GM21423 (cell line): ENCODE measurements around the gene SNX18.
"Not testable (repeated sequence)": the region's sequence is repeated elsewhere in the genome, so short reads cannot be mapped to it uniquely, and the experiment has no call there.

Source experiments
- ATAC-seq: cut with Tn5 transposase; IDR thresholded peaks from one replicate; pipeline ENCODE4 v1.9.1; 2021; ENCODE audit warnings: mild to moderate bottlenecking, moderate library complexity; ENCODE audit not compliant: unreplicated experiment

SNX18 gene

DNA sequence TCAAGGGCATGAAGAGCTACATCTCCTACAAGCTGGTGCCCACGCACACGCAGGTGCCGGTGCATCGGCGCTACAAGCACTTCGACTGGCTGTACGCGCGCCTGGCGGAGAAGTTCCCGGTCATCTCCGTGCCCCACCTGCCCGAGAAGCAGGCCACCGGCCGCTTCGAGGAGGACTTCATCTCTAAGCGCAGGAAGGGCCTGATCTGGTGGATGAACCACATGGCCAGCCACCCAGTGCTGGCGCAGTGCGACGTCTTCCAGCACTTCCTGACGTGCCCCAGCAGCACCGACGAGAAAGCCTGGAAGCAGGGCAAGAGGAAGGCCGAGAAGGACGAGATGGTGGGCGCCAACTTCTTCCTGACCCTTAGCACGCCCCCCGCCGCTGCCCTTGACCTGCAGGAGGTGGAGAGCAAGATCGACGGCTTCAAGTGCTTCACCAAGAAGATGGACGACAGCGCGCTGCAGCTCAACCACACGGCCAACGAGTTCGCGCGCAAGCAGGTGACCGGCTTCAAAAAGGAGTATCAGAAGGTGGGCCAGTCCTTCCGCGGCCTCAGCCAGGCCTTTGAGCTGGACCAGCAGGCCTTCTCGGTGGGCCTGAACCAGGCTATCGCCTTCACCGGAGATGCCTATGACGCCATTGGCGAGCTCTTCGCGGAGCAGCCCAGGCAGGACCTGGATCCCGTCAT lies 1.4 kb downstream of the SNX18 start:
- no peak for ATAC-seq

DNA sequence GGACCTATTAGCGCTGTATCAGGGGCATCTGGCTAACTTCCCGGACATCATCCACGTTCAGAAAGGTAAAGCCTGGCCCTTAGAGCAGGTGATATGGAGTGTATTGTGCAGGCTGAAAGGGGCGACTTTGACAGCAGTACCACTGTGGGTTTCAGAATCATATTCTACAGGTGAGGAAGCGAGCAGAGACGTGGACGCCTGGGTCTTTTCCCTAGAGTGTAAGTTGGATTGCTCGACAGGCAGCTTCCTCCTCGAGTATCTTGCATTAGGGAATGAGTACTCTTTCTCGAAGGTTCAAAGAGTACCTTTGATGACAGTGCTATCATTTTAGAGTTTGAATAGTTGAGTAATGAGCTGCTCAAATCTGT lies 1.9 kb downstream of the SNX18 start:
- ATAC-seq, result no peak

DNA sequence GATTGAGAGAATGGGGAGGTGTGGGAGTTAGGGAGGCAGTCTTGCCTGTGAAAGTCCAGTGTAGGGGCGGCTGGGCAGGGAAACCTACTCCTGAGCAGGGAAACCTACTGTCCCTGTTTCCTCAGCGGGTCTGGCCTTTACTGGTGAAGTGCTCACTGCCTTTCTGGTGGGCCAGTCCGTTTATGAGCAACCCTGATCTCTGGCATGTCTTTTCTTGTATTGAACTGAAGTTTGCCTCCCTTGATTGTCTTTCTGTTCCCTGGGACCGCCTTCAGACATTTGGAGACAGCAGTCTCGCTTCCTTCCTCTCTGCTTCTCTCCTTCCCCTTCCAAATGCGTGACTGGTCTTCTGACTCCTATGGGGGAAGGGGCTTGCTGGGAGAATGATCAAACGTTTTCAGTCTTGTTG lies 2.9 kb downstream of the SNX18 start:
- no peak for ATAC-seq

DNA sequence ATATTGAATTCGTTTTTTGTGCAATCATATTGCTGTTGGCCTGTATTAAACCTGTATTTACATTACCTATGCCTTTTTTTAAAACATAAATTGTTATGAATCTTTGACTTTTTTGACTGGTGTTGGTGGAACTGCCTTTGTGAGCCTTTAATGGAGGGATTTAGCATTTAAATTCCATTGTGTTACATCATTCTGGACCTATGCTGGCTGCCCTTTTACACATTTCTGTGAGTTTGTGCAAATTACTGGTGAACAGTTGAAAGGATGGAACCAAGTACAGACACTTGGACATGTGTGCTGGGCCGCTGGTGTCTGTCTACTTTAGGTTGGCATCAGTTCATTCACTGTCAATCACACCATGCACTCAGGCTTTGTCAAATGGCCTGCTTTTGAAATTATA lies 3.4 kb downstream of the SNX18 start:
- no peak for ATAC-seq

DNA sequence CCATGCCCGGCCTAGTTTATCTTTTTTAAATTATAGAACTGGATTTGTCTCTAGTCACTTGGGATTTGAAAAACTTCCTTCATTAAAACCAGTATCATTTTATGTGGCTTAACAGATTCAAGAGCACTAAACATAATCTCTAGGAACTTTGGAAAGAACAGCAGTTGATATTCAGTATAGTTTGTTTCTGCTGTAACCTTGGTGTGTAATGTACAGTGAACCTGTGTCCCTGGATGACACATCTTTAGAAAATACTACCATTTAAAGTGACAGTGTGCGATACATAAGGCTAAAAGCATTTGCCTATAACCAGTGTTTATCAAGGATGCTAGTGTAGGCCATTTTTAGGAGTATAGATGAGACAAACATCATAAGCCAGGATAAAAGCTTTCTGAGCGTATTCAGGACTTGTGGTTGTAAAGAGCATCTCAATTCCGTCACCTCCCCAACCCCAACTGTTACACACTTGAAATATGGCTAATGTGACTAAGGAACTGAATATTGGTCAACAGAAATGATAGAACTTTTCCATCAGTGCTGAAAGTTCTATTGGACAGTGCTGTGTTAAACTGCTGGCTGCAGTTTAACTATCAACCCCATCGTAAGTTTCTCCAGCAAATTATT lies 4.4 kb downstream of the SNX18 start:
- no peak for ATAC-seq

DNA sequence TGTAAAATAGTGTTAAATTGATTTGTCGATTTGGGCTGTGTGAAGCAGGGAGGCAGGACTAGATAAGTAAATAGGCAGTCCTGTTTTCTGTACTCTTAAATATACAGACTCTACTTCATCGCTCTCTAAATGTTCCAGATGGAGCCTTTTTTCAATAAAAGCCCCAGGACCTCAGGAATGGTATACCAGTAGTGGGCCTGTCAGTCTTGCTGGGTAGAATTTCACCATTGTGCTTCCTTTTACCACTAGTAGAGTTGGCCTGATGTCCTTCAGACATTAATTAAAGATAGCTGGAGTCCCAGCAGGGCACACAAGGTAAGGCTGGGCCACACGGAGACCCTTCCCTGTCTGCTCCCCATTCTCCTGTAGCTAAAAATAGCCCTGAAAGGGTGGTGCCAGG lies 6.0 kb downstream of the SNX18 start:
- ATAC-seq, result no peak

DNA sequence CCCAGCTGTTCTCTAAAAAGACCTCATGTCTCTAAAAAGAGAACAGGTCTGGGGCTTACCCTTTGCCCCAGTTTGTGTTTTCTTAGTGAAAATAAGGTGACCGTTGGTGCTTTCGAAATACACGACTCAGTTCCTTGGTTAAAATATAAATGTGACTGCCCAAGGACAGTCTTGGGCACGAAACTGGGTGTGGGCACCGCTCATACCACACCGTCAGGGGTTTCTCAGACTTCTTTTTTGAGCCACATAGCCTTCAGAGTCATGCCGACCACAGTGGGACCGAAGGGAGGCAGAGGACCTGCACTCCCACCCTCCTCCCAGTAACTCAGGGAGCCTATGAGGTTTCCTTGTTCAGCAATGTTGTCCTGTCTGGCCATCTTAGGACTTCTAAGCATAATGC lies 6.5 kb downstream of the SNX18 start:
- ATAC-seq, result no peak

DNA sequence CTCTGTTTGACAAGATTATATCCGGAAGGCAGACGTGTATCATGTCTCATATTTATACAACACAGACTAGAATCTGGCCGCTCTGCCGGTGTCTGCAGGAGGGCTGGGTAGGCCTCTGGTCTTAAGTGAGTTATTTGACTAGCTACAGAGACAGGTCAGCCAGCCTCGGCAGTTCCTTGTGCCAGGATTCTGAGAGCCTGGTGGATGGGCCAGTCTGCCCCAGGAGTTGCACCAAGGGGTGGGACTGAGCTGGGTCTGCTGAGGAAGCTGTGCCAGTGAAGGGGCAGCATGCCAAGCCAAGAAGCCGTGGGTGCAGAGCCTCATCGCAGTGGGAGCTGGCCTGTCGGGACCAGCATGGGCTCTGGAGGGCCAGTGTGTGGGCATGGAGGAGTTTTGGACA lies 7.1 kb downstream of the SNX18 start:
- ATAC-seq, result no peak

DNA sequence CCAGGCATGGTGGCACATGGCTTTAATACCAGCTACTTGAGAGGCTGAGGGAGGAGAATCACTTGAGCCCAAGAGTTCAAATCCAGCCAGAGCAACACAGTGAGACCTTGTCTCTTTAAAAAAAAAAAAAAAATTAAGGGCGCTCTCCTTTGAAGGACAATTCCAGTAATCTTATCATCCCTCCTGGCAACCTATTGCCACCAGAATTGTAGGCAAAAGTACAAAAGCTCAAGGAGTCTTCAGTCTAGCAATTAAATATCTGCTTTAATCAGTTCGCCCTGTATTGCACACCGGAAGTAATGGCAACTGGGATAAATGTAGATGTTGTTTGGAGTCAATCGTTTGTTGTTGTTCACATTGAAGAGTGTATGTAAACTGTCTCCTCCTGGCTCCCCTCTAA lies 7.7 kb downstream of the SNX18 start:
- no peak for ATAC-seq

DNA sequence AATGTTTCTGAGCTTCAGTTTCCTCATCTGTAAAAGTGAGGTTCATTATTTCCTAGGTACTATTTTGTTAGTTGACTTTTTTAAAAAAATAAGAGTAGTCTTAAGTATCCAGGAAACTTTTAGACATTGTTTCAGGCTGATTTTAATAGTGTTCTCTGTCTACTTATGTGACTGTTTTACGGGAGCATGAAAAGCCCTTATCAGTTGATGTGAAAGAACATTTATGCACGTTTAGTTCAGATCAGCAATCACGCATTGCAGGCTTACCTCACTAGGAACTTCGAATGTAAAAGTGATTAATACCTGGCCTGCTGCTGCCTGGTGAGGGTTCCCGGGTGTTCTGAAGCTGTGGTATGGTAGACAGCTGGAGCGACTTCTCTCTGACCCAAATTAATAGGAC lies 8.1 kb downstream of the SNX18 start:
- ATAC-seq, result no peak

DNA sequence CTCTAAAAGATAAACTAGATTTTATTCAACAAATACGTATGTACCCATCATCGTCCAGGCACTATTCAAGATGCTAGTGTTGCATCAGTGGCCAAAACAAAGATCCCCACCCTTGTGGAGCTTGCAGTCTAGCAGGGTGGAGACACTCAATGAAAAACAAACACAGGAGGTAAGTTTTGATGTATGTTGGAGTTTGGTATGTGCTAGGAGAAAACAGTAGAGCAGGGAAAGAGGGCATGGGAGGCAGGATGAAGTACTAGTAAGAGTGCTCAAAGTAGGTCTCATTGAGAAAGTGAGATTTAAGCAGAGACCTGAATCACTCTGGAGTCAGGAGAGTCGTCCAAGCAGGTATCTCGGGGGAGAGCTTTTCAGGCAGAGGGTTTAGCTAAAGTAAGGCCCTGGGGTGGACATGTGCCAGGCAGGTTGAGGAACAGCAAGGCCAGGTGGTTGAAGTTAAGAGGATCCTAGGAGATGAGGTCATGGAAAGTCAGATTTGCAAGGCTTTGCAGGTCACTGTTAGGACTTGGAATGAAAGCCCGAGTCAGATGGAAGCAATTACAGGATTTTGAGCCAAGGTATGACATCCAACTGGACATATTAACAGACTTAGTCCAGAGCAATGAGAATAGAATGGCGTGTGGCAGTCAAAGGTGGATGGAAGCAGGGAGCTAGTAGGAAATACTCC lies 9.2 kb downstream of the SNX18 start:
- no peak for ATAC-seq

DNA sequence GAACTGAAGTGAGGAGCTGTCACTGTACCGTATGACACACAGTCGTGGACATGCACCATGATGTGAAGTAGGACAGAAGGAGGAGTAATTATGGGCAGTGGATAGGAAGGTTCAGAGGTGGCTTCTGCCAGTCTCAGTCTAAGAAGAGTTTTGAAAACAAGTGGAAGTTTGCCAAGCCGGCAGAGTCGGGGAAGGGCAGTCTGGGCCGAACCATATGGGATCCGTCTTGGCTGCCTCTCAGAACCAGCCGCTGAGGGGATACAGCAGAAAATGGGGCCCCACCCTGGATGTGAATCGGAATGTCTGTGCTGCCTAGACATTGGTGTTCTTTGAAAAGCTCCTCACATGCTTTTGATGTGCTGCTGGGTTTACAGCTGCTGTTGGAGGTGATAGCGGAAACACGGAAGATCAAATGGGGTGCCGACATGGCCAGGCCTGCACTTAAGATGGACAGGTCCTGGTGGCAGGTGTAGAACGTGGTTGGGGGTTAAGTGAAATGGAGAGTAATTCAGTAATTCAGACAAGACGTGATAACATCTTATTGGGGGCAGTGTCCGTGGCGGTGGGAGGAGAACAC lies 11.2 kb downstream of the SNX18 start:
- no peak for ATAC-seq

DNA sequence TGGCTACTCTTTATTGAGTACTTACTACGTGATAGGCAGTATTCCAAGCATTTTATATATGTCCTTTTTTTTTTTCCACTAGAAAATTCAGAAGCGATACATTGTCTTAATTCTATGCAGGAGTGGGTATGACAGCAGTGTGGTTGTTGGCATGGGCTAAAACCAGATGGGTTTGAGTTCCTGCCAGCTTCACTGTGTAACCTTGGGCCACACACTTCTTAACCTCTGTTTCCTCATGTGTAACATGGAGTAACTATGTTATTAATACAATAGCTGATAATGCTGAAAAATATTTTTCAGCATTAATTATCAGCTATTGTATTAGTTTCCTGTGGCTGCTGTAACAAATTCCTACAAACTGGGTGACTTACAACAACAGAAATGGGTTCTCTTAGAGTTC lies 12.0 kb downstream of the SNX18 start:
- ATAC-seq, result no peak

DNA sequence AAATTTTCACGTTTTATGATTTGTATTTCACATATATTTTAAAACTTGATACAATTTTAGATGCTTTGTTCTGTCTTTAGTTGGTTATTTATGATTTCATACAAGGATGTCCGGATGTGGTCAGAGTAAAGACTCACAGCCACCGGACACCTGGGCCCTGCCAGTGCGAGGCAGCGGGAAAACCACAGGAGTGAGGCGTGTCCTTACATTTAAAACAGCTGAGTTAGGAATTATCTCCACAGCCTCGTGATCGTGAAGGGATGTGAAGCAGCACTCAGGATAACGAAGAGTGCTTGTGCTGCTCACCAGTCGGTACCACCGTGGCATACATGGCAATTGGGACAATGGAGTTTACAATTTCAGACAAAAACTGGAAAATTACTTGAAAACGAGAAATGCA lies 14.0 kb downstream of the SNX18 start:
- no peak for ATAC-seq

DNA sequence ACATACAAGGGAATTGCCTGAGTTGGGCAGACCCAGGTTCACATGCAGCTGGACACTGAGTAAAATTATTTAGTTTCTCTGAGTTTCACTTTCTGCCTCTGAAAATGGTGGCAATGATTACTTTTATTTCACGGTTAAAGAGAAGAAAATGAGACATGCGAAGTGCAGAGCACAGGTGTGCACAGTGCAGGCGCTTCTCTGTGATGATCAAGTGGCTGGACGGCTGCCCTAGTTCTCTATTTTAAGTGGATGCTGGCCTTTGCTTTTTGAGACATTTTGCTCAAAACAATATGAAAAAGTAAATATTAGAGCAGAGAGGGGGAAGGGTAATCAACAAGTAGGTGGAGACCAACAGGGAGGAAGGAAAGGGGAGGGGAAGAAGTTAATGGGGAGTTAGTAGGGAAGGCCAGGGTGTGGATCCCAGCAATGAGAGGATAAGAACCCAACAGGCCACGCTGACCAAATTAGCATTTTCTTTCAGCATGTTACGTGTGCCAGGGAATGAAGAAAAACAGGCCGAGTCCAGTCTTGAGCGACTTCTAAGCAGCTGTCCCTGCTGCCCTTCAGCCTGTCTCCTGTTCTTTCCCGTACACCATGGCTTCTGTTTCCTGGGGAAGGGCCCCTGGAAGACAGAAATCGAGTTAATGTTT lies 16.1 kb downstream of the SNX18 start:
- ATAC-seq, result no peak

DNA sequence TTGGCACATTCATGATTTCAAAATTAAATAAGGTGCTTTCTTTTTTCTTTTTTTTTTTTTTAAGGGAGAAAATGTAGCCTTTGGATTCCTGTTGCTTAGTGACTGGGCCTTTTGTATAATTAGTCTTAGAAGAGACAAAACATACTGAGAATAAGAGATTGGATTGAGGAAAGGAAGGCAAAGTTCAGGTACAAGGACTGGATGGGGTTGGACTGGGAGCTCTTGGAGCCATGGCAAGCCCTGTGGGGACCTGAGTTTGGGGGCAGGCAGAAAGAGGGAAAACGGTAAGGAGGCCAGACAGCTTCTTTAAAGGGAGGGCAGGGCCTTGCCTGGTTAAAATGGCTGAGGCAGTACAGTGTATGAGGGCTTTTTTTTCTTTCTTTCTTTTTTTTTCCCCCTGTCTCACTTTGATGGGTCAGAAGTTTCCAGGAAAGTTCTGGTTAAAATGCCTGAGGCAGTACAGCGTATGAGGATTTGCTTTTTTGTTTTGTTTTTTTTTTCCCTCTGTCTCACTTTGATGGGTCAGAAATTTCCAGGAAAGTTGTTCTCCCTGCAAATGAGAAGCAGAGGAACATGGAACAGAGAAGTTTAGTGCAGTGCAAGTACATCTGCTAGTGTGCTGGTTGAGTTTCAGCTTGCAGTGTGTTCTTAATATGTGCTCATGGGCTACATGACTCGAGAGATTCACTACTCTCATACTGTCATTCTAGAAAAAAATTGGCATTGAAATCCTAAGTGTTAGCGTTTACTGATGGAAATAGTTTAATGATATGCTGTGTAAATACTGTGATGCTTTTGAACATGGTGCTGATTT lies 16.8 kb downstream of the SNX18 start:
- no peak for ATAC-seq

DNA sequence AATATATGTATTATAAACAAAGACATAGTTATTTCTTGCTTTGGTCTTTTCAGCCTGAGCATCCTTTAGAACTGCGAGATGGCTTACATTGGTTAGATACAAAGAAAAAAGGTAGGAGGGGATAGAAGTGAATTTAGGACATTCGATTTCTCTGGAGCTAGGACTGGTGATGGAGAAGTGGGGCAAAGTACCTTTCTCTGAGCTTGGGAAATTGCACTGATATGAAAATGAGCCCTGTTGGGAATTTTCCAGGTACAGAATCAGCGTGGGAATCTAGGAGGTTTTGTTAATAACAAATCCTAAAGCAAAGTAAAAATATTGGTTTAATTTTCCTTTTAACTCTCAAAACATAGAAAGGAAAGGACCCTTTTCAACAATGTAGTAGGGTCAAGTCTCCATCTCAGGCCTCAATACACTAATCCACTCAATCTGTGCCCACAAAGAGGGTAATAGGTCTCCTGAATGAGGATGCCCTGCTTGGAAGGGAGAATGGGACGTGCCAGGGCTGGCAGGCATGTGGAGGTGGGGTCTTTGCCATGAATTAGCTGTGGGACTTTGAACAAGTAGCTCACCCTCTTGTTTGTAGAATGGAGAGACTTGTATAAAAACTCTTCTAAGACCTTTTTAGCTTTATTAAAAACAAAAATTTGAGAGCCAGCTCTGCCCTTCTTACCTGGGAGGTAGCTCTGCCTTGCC lies 17.7 kb downstream of the SNX18 start:
- ATAC-seq, result no peak

DNA sequence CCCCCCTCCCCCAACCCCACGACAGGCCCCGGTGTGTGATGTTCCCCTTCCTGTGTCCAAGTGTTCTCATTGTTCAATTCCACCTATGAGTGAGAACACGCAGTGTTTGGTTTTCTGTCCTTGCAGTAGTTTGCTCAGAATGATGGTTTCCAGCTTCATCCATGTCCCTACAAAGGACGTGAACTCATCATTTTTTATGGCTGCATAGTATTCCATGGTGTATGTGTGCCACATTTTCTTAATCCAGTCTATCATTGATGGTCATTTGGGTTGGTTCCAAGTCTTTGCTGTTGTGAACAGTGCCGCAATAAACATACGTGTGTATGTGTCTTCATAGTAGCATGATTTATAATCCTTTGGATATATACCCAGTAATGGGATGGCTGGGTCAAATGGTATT lies 18.8 kb downstream of the SNX18 start:
- not testable (repeated sequence) for ATAC-seq

DNA sequence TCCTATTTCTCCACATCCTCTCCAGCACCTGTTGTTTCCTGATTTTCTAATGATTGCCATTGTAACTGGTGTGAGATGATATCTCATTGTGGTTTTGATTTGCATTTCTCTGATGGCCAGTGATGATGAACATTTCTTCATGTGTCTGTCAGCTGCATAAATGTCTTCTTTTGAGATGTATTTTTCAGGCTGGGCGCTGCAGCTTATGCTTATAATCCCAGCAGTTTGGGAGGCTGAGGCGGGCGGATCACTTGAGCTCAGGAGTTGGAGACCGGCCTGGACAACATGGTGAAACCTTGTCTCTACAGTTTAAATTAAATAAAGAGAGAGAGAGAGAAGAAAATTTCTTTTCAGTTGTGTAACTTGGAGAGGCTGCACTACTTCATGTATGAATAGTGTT lies 19.3 kb downstream of the SNX18 start:
- not testable (repeated sequence) for ATAC-seq

DNA sequence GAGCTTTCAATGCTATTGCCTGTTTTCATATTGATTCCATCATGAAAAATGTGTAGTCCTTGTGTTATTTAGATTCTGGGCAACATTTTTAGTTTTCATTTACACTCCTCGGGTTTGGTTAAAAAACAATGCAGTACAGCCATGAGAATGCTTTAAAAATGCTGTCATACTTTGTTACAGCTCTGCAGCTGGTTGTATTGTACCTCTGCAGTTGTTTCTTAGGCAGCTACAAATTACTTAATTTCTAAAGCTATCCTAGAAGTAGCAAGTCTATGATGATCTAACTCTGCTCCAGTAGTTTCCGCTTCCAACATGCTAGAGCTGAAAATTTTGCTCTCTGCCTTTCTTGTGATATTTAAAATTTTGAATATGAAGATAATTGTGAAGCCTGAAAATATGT lies 20.2 kb downstream of the SNX18 start:
- ATAC-seq, result no peak
